NCI-H128 (cell line): ENCODE measurements around the gene STK32C.
"Not testable (repeated sequence)": the region's sequence is repeated elsewhere in the genome, so short reads cannot be mapped to it uniquely, and the experiment has no call there.

Source experiments
- DNase-seq: peaks from one replicate; lab custom pipeline; 2025; ENCODE audit not compliant: unreplicated experiment; lab: John Stamatoyannopoulos, UW

The STK32C gene

GRCh38 chr10:132319853-132320653 lies 12.3 kb upstream of the STK32C start:
- DNase-seq = no peak

- DNase-seq = not testable (repeated sequence)
Measured at GRCh38 chr10:132317477-132317876, 9.7 kb upstream of the STK32C start.

DNA sequence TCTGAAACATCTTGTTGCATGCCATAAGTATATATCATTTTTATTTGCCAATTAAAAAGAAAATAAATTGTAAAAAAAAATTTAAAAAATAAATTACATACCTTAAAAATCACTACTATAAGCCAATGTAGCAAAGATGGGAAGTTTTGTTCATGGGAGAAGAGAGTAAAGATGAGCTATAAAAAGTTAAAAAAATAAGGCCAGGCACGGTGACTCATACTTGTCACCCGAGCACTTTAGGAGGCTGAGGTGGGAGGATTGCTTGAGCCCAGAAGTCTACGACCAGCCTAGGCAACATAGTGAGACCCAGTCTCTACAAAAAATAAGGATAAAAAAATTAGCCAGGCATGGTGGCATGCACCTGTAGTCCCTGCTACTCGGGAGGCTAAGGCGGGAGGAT lies 8.4 kb upstream of the STK32C start:
- no peak for DNase-seq

GRCh38 chr10:132314881-132315280 lies 7.1 kb upstream of the STK32C start:
- DNase-seq = not testable (repeated sequence)

GRCh38 chr10:132314336-132314735 lies 6.6 kb upstream of the STK32C start:
- no peak for DNase-seq

DNA sequence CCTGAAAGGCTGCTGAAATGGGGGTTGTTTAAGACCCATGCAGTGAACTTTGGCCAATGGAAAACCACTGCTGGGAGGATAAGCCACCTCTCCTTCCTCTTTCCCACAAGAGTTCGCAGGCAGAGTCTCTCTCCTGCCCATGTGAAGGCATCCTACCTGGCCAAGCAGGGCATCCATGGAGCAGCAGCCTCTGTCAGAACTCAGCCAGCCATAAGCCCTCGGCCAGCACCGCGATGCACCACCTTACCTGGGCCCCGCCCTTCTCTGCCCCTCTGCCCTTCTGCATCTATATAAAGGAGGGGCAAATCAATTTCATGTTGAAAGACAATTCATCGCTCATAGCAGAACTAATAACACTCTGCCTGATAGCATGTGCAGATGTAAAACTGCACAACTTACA lies 6.1 kb upstream of the STK32C start:
- no peak for DNase-seq

DNA sequence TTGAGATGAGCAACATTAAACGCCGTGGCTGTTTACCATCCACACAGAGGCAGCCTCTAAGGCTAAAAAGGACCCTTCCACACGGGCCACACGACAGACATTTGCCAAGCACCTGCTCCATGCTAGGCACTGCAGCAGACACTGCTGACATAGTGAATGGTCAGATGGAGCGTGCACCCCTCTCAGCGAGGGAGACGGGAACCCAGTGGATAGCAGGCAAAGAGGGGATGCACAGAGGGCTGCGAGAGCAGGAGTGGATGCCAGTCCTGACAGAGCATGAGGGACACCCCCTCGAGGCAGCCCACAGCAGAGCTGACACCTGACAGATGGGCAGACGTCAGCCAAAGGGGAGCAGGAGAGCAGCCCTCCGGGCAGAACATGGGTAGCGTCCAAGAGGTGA lies 5.6 kb upstream of the STK32C start:
- no peak for DNase-seq

DNA sequence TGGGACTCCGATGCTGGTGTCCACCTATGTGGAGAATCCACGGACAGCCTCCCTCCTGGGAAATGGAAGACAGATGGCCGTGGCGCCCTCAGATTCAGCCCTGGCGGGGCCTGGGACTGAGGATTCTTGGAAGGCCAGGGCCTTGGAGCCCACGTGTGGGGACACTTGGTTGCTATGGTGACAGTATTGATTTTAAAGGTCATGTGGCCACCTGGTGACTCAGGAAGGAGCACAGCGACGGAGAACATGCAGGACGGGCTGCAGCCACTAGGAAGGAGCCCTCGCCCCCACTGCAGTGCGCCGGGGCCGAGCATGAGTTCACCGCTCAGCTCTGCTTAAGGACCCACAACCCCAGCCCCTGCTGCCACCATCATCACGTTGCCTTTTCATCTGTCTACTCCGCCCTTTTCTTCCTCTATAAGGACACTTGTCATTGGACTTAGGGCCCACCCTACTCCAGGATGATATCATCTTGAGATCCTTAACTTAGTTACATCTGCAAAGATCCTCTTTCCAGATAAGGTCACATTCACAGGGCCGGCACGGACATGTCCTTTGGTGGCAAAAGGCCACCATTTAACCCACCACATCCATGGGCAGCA lies 3.7 kb upstream of the STK32C start:
- no peak for DNase-seq

GRCh38 chr10:132310701-132311337 lies 3.1 kb upstream of the STK32C start:
- no peak for DNase-seq

DNA sequence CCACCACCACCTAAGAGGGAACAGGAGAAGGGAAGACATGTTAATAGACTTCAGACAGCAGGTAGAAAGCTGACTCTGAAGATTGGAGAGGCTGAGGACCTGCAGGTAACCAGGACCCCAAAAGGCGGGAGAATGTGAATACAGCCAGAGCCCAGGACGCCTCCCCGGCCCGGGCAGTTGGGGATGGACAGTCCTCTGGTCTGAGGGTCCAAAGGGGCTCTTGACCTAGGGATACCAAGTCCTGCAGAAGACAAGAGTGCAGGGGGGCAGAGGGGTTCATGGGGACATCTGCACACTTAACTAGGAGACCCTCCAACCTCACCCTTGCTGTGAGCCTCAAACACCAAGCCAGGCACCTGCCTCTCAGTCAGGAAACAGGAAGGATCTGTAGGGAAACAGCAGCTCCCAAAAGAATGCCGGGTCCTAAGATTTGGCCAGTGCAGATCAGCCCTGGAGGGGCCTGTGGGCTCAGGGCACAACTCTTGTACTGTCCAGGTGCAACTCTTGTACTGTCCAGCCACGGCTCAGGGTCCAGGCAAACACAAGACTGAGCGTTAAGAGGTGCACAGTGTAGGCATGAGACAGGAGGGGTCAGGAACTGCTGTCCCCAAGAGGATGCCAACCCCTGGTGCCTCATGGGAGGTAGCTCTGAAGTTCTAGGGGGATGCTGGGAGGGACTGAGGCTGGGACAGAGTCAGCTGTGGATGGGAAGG lies 2.3 kb upstream of the STK32C start:
- no peak for DNase-seq

DNA sequence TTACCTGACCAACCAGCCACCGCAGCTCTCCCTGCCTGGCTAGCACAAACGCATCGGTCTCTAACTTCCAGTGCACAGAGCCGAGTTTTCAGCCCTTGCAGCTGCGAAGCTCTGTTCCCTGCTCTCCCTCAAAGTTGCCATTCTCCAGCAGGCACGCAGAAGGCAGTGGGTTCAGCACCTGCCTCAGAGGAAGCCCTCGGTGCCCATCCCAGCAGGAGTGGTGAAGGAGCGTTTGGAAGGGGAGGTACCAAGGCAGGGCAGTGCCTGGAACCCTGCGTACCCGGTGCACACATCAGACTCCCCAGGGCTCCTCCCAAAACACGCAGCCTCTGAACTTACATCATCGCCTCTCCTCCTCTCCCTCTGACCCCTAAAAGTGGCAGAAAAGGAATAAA lies 1.7 kb upstream of the STK32C start:
- DNase-seq = no peak

GRCh38 chr10:132308587-132309470 lies 1.1 kb upstream of the STK32C start:
- DNase-seq = no peak

GRCh38 chr10:132306864-132307751 lies 642 bp downstream of the STK32C start:
- DNase-seq = no peak

DNA sequence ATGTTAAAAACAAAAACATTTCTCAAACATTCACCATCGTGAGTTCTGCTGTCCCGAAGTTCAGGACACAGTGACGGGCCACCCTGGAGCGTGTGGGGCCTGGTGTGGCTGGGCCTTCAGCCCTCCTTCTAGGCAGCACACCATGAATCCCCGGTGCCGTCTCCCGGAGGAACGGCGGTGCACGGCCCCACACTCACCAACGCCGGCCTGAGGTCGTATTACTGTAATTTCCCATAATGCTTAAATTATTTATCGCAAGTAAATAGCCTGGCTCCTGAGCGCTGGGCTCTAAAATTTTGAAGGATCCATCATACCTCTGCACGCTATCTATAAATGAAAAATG lies 1.4 kb downstream of the STK32C start:
- no peak for DNase-seq

DNA sequence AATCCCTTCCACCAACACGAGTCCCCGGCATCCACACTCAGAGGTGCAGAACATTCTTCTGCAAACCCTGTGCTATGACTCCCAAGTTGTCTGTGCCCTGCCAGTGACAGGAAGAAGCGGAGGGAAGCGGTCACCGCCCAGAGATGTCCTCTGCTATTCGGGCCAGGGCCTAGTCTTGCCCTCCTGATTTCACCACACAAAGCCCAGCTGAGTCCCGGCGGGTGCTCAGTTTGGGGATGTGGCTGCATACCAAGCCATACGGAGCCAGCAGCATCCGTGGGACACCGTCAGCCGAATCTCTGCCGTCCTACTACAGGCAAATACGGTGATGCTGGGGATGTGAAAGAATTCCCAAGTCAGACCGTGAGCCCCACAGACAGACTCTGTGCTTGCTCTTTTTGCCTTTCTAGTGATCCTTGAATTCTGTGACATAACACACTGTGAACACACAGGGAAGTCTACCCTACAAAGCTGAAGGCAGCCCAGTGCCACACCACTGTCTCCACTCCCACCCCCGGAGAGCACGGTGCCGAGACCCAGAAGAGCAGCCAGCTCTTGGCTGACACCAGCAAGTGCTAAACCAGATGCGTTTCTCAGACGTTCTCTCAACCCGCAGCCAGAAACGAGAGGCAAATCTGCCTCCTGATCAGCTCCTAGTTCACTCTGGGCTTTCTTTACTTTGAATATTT lies 2.0 kb downstream of the STK32C start:
- no peak for DNase-seq

- DNase-seq = no peak
Measured at GRCh38 chr10:132304756-132305509, 2.8 kb downstream of the STK32C start.

- no peak for DNase-seq
Measured at GRCh38 chr10:132303361-132304115, 4.2 kb downstream of the STK32C start.
